HG03439 (cell line): Measurements from ENCODE around the gene MSI2.

Source experiments
- ATAC-seq: cut with Tn5 transposase; IDR thresholded peaks from one replicate; pipeline ENCODE4 v1.9.1; 2021; ENCODE audit warnings: mild to moderate bottlenecking, moderate library complexity; ENCODE audit not compliant: unreplicated experiment

The MSI2 gene

GRCh38 chr17:57269052-57269451, 12.7 kb downstream of the MSI2 start:
- no peak for ATAC-seq

GRCh38 chr17:57269598-57270255, 13.4 kb downstream of the MSI2 start:
- no peak for ATAC-seq

- no peak for ATAC-seq
Measured at GRCh38 chr17:57270801-57271245, 14.5 kb downstream of the MSI2 start.

GRCh38 chr17:57271821-57272220, 15.5 kb downstream of the MSI2 start:
- ATAC-seq, result no peak

GRCh38 chr17:57273490-57273889, 17.2 kb downstream of the MSI2 start:
- ATAC-seq, result no peak

GRCh38 chr17:57274162-57274561, 17.8 kb downstream of the MSI2 start:
- ATAC-seq, result no peak

- ATAC-seq, result no peak
Measured at GRCh38 chr17:57275071-57275764, 18.9 kb downstream of the MSI2 start.

- ATAC-seq, result no peak
Measured at GRCh38 chr17:57276621-57277020, 20.3 kb downstream of the MSI2 start.

- no peak for ATAC-seq
Measured at GRCh38 chr17:57277923-57278604, 21.7 kb downstream of the MSI2 start.

- ATAC-seq, result no peak
Measured at GRCh38 chr17:57278740-57279387, 22.5 kb downstream of the MSI2 start.

- no peak for ATAC-seq
Measured at GRCh38 chr17:57279432-57279831, 23.1 kb downstream of the MSI2 start.

GRCh38 chr17:57281887-57282286, 25.6 kb downstream of the MSI2 start:
- no peak for ATAC-seq

GRCh38 chr17:57282296-57282695, 26.0 kb downstream of the MSI2 start:
- no peak for ATAC-seq

- ATAC-seq, result no peak
Measured at GRCh38 chr17:57283203-57283971, 27.1 kb downstream of the MSI2 start.

GRCh38 chr17:57284583-57284982, 28.3 kb downstream of the MSI2 start:
- no peak for ATAC-seq

GRCh38 chr17:57284984-57285646, 28.8 kb downstream of the MSI2 start:
- no peak for ATAC-seq

GRCh38 chr17:57285701-57286100, 29.4 kb downstream of the MSI2 start:
- ATAC-seq, result no peak

- ATAC-seq, result no peak
Measured at GRCh38 chr17:57286399-57287105, 30.2 kb downstream of the MSI2 start.

GRCh38 chr17:57288040-57288772, 31.9 kb downstream of the MSI2 start:
- no peak for ATAC-seq
